Testis (tissue), 2 donors: ENCODE results near the gene GCLM.

Experiments
- POLR2A ChIP-seq: fragments of 450-650 bp; IDR thresholded peaks from one replicate; pipeline ENCODE4 v1.6.1; 2017; ENCODE audit warnings: antibody characterized with exemption, mild to moderate bottlenecking, moderate library complexity
- TF ChIP-seq, protein P1 (sequence below), 3 experiments: fragments of 450-650 bp in 2 of 3; fragments of 200-600 bp in 1 of 3; sonication (generic) in 1 of 3; IDR thresholded peaks; one replicate each; pipeline ENCODE4 v1.5.1; 2016 to 2019; ENCODE audit warnings: antibody characterized with exemption in 3 of 3, mild to moderate bottlenecking in 2 of 3, moderate library complexity in 1 of 3

DNA sequence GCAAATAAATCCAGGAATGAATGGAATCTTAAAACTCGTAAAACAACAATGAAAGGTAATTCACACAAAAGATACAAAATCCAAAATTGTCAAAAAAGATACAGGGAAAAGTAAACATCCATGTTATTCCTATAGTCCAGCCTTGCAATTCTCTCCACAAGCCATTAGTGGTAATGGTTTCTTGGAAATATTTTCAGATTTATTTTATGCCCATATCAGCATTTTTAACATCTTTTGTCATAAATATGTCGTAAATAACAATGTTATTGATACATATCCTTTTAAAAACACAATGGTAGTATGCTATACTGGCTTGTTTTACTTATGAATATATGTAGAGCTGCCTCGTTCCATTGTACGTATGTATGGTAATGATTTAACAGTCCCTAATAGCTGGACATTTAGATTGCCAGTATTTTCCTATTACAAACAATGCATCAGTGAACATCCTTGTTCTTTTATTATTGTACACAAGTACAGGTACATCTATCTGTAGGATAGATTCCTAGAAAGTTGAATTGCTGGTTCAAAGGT, 60.8 kb downstream of the GCLM start:
- no peak for TF ChIP-seq POLR2A
- TF ChIP-seq, protein P1, sequence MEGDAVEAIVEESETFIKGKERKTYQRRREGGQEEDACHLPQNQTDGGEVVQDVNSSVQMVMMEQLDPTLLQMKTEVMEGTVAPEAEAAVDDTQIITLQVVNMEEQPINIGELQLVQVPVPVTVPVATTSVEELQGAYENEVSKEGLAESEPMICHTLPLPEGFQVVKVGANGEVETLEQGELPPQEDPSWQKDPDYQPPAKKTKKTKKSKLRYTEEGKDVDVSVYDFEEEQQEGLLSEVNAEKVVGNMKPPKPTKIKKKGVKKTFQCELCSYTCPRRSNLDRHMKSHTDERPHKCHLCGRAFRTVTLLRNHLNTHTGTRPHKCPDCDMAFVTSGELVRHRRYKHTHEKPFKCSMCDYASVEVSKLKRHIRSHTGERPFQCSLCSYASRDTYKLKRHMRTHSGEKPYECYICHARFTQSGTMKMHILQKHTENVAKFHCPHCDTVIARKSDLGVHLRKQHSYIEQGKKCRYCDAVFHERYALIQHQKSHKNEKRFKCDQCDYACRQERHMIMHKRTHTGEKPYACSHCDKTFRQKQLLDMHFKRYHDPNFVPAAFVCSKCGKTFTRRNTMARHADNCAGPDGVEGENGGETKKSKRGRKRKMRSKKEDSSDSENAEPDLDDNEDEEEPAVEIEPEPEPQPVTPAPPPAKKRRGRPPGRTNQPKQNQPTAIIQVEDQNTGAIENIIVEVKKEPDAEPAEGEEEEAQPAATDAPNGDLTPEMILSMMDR (IDR thresholded peaks at IDR 0.05), result no peak
